Fibroblast of skin of scalp (primary cell): ENCODE data around the gene GNL2. TPM values are rescaled to one million over a fixed set of nuclear protein-coding genes. Genes with fewer than 3 reads are reported as not detected.

ENCODE experiments used
- DNase-seq: peaks from one replicate; pipeline ENCODE4 v3.0.0-alpha.2; 2013
- polyA plus RNA-seq, 2 experiments: library from polyadenylated mRNA; unstranded; fragments of 120-200 nt; gene quantifications; one replicate each; pipeline ENCODE4 v1.2.1, GENCODE V29; 2013; ENCODE audit not compliant: insufficient read length in 2 of 2

Gene GNL2
- 68.3 TPM for polyA plus RNA-seq (2013, experiment 1 of 2; ENCODE audit: insufficient read length)
- polyA plus RNA-seq (2013, experiment 2 of 2; ENCODE audit: insufficient read length): 76.5 TPM

- DNase-seq: peak; percentile 94
Observed at GRCh38 chr1:37595440-37596181, at the start of gene GNL2. GNL2 (minus strand) TSS chr1:37595937; CDS start chr1:37595822, 115 bp downstream.

- DNase-seq: no peak
Observed at GRCh38 chr1:37641059-37641458, 45.3 kb upstream of the GNL2 start.

GRCh38 chr1:37636435-37636834 is 40.7 kb upstream of the GNL2 start:
- no peak for DNase-seq

- DNase-seq: no peak
Observed at GRCh38 chr1:37634992-37635902, 39.5 kb upstream of the GNL2 start.

GRCh38 chr1:37634244-37634991 is 38.7 kb upstream of the GNL2 start, which contains the start of gene RSPO1:
RSPO1 (minus strand) TSS chr1:37634892; CDS start chr1:37629661, 5,231 bp downstream.
- DNase-seq: peak; percentile 27

- DNase-seq: no peak
Observed at GRCh38 chr1:37633938-37634243, 38.2 kb upstream of the GNL2 start.

GRCh38 chr1:37633040-37633937 is 37.6 kb upstream of the GNL2 start:
- DNase-seq: no peak

GRCh38 chr1:37631036-37631435 is 35.3 kb upstream of the GNL2 start:
- DNase-seq: no peak

GRCh38 chr1:37630426-37631028 is 34.8 kb upstream of the GNL2 start:
- no peak for DNase-seq

GRCh38 chr1:37629726-37630425 is 34.1 kb upstream of the GNL2 start:
- DNase-seq: no peak

GRCh38 chr1:37629008-37629407 is 33.3 kb upstream of the GNL2 start:
- DNase-seq: no peak

- no peak for DNase-seq
Observed at GRCh38 chr1:37628026-37628556, 32.4 kb upstream of the GNL2 start.

GRCh38 chr1:37622131-37622530 is 26.4 kb upstream of the GNL2 start:
- no peak for DNase-seq

- DNase-seq: no peak
Observed at GRCh38 chr1:37621326-37621870, 25.7 kb upstream of the GNL2 start.

- no peak for DNase-seq
Observed at GRCh38 chr1:37620707-37621106, 25.0 kb upstream of the GNL2 start.

GRCh38 chr1:37616330-37616729 is 20.6 kb upstream of the GNL2 start:
- no peak for DNase-seq

- DNase-seq: no peak
Observed at GRCh38 chr1:37614105-37614504, 18.4 kb upstream of the GNL2 start.

GRCh38 chr1:37612186-37612585 is 16.4 kb upstream of the GNL2 start:
- no peak for DNase-seq

GRCh38 chr1:37609994-37610393 is 14.3 kb upstream of the GNL2 start:
- DNase-seq: no peak

- DNase-seq: no peak
Observed at GRCh38 chr1:37609002-37609401, 13.3 kb upstream of the GNL2 start.
